Left ventricle myocardium inferior (tissue), 1 donor: ENCODE measurements around the gene DSCAML1. TPM values are rescaled to one million over a fixed set of nuclear protein-coding genes. Genes with fewer than 3 reads are reported as not detected.

Experiments used
- DNase-seq: peaks from one replicate; pipeline ENCODE4 v3.0.0-alpha.2; 2020
- H3K27ac ChIP-seq: fragments of 200-600 bp; replicated peaks from 2 replicates; pipeline ENCODE4 v1.8.0; 2021
- H3K27me3 ChIP-seq: fragments of 200-600 bp; 2 replicates; pipeline ENCODE4 v1.8.0; 2021; ENCODE audit warnings: low read depth
- H3K36me3 ChIP-seq: fragments of 200-600 bp; 2 replicates; pipeline ENCODE4 v1.8.0; 2021
- H3K4me1 ChIP-seq: fragments of 200-600 bp; 2 replicates; pipeline ENCODE4 v1.8.0; 2021
- H3K4me3 ChIP-seq: fragments of 200-600 bp; 2 replicates; pipeline ENCODE4 v1.8.0; 2021; ENCODE audit warnings: mild to moderate bottlenecking, moderate library complexity
- H3K9me3 ChIP-seq: fragments of 200-600 bp; replicated peaks from 2 replicates; pipeline ENCODE4 v1.8.0; 2021
- CTCF ChIP-seq: fragments of 200-600 bp; IDR thresholded peaks from 2 replicates; pipeline ENCODE4 v1.8.0; 2021; ENCODE audit warnings: antibody characterized with exemption, mild to moderate bottlenecking, borderline replicate concordance
- intact Hi-C: fragments of 100-400 bp; cut with micrococcal nuclease; formaldehyde crosslinking; loops from one replicate; pipeline ENCODE4 v1.11.0; 2022
- total RNA-seq: library from RNA; stranded (reverse); fragmentation: NEBNext Ultra II Directional; extraction: Animal tissue kit (Norgen Biotek cat#: 25700); gene quantifications from one replicate; pipeline ENCODE4 v1.2.1, GENCODE V29; 2021
- donor health status: DM: no; HTN: yes; CAD: no; lungs with severe emphysema.

DSCAML1 gene
- total RNA-seq, 1 donor from 2014 or later, result 0.19 TPM

GRCh38 chr11:117428186-117428855 is 368.7 kb downstream of the DSCAML1 start:
- TF ChIP-seq CTCF, result no peak
- no peaks in the 10 kb centered on the region for H3K9me3 ChIP-seq
- H3K27ac ChIP-seq, result no peak overlapping the region
- no peak overlapping the region for H3K4me3 ChIP-seq
- DNase-seq, result no peak
- no peaks in the 10 kb centered on the region for H3K27me3 ChIP-seq
- intact Hi-C loops, result no loop called here
- no peaks in the 10 kb centered on the region for H3K36me3 ChIP-seq
- H3K4me1 ChIP-seq, result peaks cover 5% of the 10 kb centered on the region

GRCh38 chr11:117427356-117427874 is 369.6 kb downstream of the DSCAML1 start:
- intact Hi-C loops, result no loop called here
- Histone ChIP-seq H3K36me3 (no peaks in the 10 kb centered on the region), H3K27ac (no peak overlapping the region), H3K4me1 (peaks cover 5% of the 10 kb centered on the region), H3K9me3 (no peaks in the 10 kb centered on the region), H3K4me3 (no peak overlapping the region), H3K27me3 (no peaks in the 10 kb centered on the region)
- TF ChIP-seq CTCF, result no peak
- no peak for DNase-seq

- intact Hi-C loops, result no loop called here
- no peak overlapping the region for H3K4me3 ChIP-seq
- H3K9me3 ChIP-seq, result no peaks in the 10 kb centered on the region
- no peak overlapping the region for H3K27ac ChIP-seq
- H3K36me3 ChIP-seq, result no peaks in the 10 kb centered on the region
- TF ChIP-seq CTCF, result no peak
- no peak for DNase-seq
- H3K27me3 ChIP-seq, result no peaks in the 10 kb centered on the region
- H3K4me1 ChIP-seq, result peaks cover 5% of the 10 kb centered on the region
Measured at GRCh38 chr11:117426941-117427340, 370.1 kb downstream of the DSCAML1 start.

GRCh38 chr11:117426297-117426685 is 370.7 kb downstream of the DSCAML1 start:
- Histone ChIP-seq H3K27ac (no peak overlapping the region), H3K4me1 (peaks cover 5% of the 10 kb centered on the region), H3K27me3 (no peaks in the 10 kb centered on the region), H3K4me3 (no peak overlapping the region), H3K9me3 (no peaks in the 10 kb centered on the region), H3K36me3 (no peaks in the 10 kb centered on the region)
- DNase-seq, result peak; percentile 60
- TF ChIP-seq CTCF, result peak; percentile 96
- intact Hi-C loops, result no loop called here

- no peaks in the 10 kb centered on the region for H3K36me3 ChIP-seq
- H3K27me3 ChIP-seq, result peaks cover 3% of the 10 kb centered on the region
- H3K9me3 ChIP-seq, result no peaks in the 10 kb centered on the region
- H3K4me1 ChIP-seq, result peaks cover 5% of the 10 kb centered on the region
- no peak for TF ChIP-seq CTCF
- no peak overlapping the region for H3K27ac ChIP-seq
- no peak for DNase-seq
- H3K4me3 ChIP-seq, result no peak overlapping the region
- intact Hi-C loops, result no loop called here
Measured at GRCh38 chr11:117425679-117426296, 371.2 kb downstream of the DSCAML1 start.
